HCT116 (cell line): ENCODE data around the gene C10orf105. TPM values are rescaled to one million over a fixed set of nuclear protein-coding genes. Genes with fewer than 3 reads are reported as not detected.

ENCODE experiments used
- ATAC-seq: fragments of 200-7000 bp; cut with Tn5 transposase; 2 replicates; pipeline ENCODE4 v1.9.1; 2020; ENCODE audit warnings: mild to moderate bottlenecking, moderate library complexity
- BruUV-seq: library from RNA; stranded (reverse); fragments of 400-500 nt; replicated peaks from 2 replicates; lab custom pipeline; 2021; lab: Mats Ljungman, UMichigan
- CTCF ChIA-PET: fragments of 300-600 bp; sonication (Branson Sonifier 250); formaldehyde crosslinking; loops from one replicate; lab custom pipeline; 2021; ENCODE audit warnings: antibody characterized with exemption; lab: Charles Lee
- POLR2A ChIA-PET: fragments of 300-600, 350-600 bp; sonication (Branson Sonifier 250); formaldehyde crosslinking; loops from one replicate; lab custom pipeline; 2021; ENCODE audit warnings: antibody characterized with exemption; lab: Charles Lee
- RAD21 ChIA-PET, 2 experiments: fragments of 300-600 bp; sonication (Branson Sonifier 250); formaldehyde crosslinking; loops; one replicate each; lab custom pipeline; 2023; ENCODE audit warnings: low total read pairs in 2 of 2; ENCODE audit not compliant: uncharacterized antibody in 2 of 2, unreplicated experiment in 2 of 2, low non-redundant PET in 1 of 2; lab: Charles Lee
- DNase-seq: peaks from one replicate; pipeline ENCODE4 v3.0.0-alpha.2; 2010; ENCODE audit warnings: low read depth, low spot score
- H2AFZ ChIP-seq: fragments of 200-600 bp; shearing (Covaris generic), sonication (generic); 2 replicates; pipeline ENCODE4 v1.6.1; 2017; ENCODE audit warnings: low read depth, mixed run types, mixed read lengths, antibody characterized with exemption, low read length; ENCODE audit not compliant: poor library complexity, severe bottlenecking
- H3K27ac ChIP-seq: 2 replicates; pipeline ENCODE4 v1.5.1; 2012; ENCODE audit warnings: low read depth, low read length
- H3K27me3 ChIP-seq: fragments of 200-600 bp; sonication (generic); 2 replicates; pipeline ENCODE4 v1.6.1; 2016; ENCODE audit warnings: mixed run types, low read length, mixed read lengths; ENCODE audit not compliant: insufficient read depth
- H3K36me3 ChIP-seq, 2 experiments: fragments of 200-500 bp in 1 of 2; fragments of 200-600 bp in 1 of 2; sonication (Bioruptor generic) in 1 of 2; sonication (generic) in 1 of 2; 2 replicates each; pipeline versions ENCODE4 v1.5.1 to v1.6.1; 2014 to 2016; ENCODE audit warnings: low read length in 2 of 2, inconsistent platforms in 1 of 2, mixed read lengths in 1 of 2, mixed run types in 1 of 2; ENCODE audit not compliant: insufficient read depth in 2 of 2, control insufficient read depth in 1 of 2
- H3K4me1 ChIP-seq, 2 experiments: fragments of 200-600 bp in 1 of 2; sonication (generic) in 1 of 2; 2 replicates each; pipeline versions ENCODE4 v1.5.1 to v1.6.1; 2012 to 2017; ENCODE audit warnings: low read length in 2 of 2, inconsistent platforms in 1 of 2, mild to moderate bottlenecking in 1 of 2, mixed read lengths in 1 of 2, mixed run types in 1 of 2, moderate library complexity in 1 of 2; ENCODE audit not compliant: insufficient read depth in 2 of 2, control insufficient read depth in 1 of 2
- H3K4me2 ChIP-seq: fragments of 200-600 bp; sonication (generic); 2 replicates; pipeline ENCODE4 v1.6.1; 2017; ENCODE audit warnings: mixed run types, low read length, mixed read lengths
- H3K4me3 ChIP-seq, 2 experiments: fragments of 200-600 bp in 1 of 2; sonication (generic) in 1 of 2; replicated peaks in 1 of 2; 2 replicates each; pipeline ENCODE4 v1.5.1; 2011 to 2016; ENCODE audit warnings: low read length in 2 of 2, control low read depth in 1 of 2, low read depth in 1 of 2, mild to moderate bottlenecking in 1 of 2, mixed read lengths in 1 of 2, mixed run types in 1 of 2
- H3K79me2 ChIP-seq: fragments of 200-600 bp; sonication (generic); 2 replicates; pipeline ENCODE4 v1.6.1; 2017; ENCODE audit warnings: mild to moderate bottlenecking, mixed run types, low read length, moderate library complexity, mixed read lengths; ENCODE audit not compliant: insufficient read depth
- H3K9ac ChIP-seq: fragments of 200-600 bp; sonication (generic); 2 replicates; pipeline ENCODE4 v1.6.1; 2016; ENCODE audit warnings: low read length, mixed read lengths
- H3K9me2 ChIP-seq: fragments of 200-600 bp; sonication (generic), shearing (Covaris generic); 2 replicates; pipeline ENCODE4 v1.6.1; 2017; ENCODE audit warnings: mixed run types, mild to moderate bottlenecking, moderate library complexity; ENCODE audit not compliant: insufficient read depth
- H3K9me3 ChIP-seq, 2 experiments: fragments of 200-500 bp in 1 of 2; fragments of 200-600 bp in 1 of 2; sonication (Bioruptor generic) in 1 of 2; sonication (generic) in 1 of 2; 2 replicates each; pipeline ENCODE4 v1.6.1; 2014 to 2017; ENCODE audit warnings: low read length in 2 of 2, mixed read lengths in 2 of 2, inconsistent platforms in 1 of 2, low read depth in 1 of 2, mild to moderate bottlenecking in 1 of 2, mixed run types in 1 of 2, moderate library complexity in 1 of 2; ENCODE audit not compliant: control insufficient read depth in 1 of 2, insufficient read depth in 1 of 2
- H4K20me1 ChIP-seq: fragments of 200-600 bp; sonication (generic), shearing (Covaris generic); 2 replicates; pipeline ENCODE4 v1.6.1; 2017; ENCODE audit warnings: mixed run types, mild to moderate bottlenecking, moderate library complexity; ENCODE audit not compliant: insufficient read depth
- ELF1 ChIP-seq: IDR thresholded peaks from 2 replicates; pipeline ENCODE4 v1.6.1; 2012; ENCODE audit warnings: low read depth, borderline replicate concordance
- EZH2 ChIP-seq: fragments of 200-600 bp; sonication (generic); IDR thresholded peaks from 2 replicates; pipeline ENCODE4 v1.6.1; 2017; ENCODE audit warnings: antibody characterized with exemption, mixed run types
- FOSL1 ChIP-seq: IDR thresholded peaks from 2 replicates; pipeline ENCODE4 v1.6.1; 2012; ENCODE audit warnings: low read depth
- intact Hi-C: fragments of 100-400 bp; cut with micrococcal nuclease; formaldehyde crosslinking; loops from 2 replicates; pipeline ENCODE4 v1.10.0; 2022
- total RNA-seq: library from RNA; stranded (reverse); gene quantifications from one replicate; pipeline ENCODE4 v1.2.1, GENCODE V29; 2021; ENCODE audit not compliant: unreplicated experiment
- TF ChIP-seq, protein P1 (sequence below), 3 experiments: fragments of 200-600 bp in 1 of 3; sonication (generic) in 1 of 3; IDR thresholded peaks in 2 of 3; conservative IDR thresholded peaks in 1 of 3; 2 replicates each; pipeline ENCODE4 v1.5.1; 2012 to 2017; ENCODE audit warnings: low read depth in 2 of 3, low read length in 2 of 3, antibody characterized with exemption in 1 of 3, borderline replicate concordance in 1 of 3, control low read depth in 1 of 3, mild to moderate bottlenecking in 1 of 3, mixed read lengths in 1 of 3, mixed run types in 1 of 3, moderate library complexity in 1 of 3; ENCODE audit not compliant: insufficient read depth in 1 of 3
- TF ChIP-seq, protein P2 (sequence below): IDR thresholded peaks from 2 replicates; pipeline ENCODE4 v1.6.1; 2012; ENCODE audit warnings: low read depth
- TF ChIP-seq, protein P3 (sequence below): IDR thresholded peaks from 2 replicates; pipeline ENCODE4 v1.6.1; 2011; ENCODE audit warnings: mild to moderate bottlenecking, low read length, moderate library complexity; ENCODE audit not compliant: insufficient replicate concordance; ENCODE audit errors: extremely low read depth

The C10orf105 gene
- total RNA-seq, 1 experiment from 2014 or later, result not detected

DNA sequence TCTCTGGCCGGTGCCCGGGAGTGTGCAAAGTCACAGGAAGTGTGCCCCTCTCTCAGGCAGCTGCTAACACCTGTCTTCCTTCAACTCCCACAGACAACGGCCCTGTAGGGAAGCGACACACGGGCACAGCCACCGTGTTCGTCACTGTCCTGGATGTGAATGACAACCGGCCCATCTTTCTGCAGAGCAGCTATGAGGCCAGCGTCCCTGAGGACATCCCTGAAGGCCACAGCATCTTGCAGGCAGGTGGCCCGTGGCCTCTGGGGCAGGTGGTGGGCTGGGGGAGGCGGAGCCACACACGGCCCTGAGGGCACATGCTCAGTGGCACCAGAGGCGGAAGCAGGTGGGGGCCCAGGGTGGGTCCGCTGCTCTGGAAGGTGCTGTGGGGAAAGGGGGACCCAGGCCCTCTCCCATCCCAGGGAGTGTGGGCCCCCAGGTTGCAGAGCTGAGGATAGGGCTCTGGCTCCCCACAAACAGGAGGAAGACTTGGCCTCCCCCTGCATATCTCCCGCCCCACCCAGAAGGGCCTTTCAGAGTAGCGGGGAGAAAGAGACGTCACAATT lies 6.9 kb downstream of the C10orf105 start:
- intact Hi-C loops, result no loop called here
- CTCF ChIA-PET, result interaction anchor here (1.2 kb wide), 1 partner anchor 16 kb away, joined by 4 read pairs; no protein-coding TSS in a partner anchor
- H3K27me3 ChIP-seq, result no peaks in the 10 kb centered on the region
- peaks cover 0 to 14% of the 10 kb centered on the region in 2 experiments; a peak in 2 of 4 replicates for H3K4me1 ChIP-seq
- no peak overlapping the region for H3K4me3 ChIP-seq
- H4K20me1 ChIP-seq, result no peaks in the 10 kb centered on the region
- H2AFZ ChIP-seq, result no peak overlapping the region
- H3K27ac ChIP-seq, result no peak overlapping the region
- POLR2A ChIA-PET, result no interaction called here
- TF ChIP-seq FOSL1, result no peak
- TF ChIP-seq, protein P1, sequence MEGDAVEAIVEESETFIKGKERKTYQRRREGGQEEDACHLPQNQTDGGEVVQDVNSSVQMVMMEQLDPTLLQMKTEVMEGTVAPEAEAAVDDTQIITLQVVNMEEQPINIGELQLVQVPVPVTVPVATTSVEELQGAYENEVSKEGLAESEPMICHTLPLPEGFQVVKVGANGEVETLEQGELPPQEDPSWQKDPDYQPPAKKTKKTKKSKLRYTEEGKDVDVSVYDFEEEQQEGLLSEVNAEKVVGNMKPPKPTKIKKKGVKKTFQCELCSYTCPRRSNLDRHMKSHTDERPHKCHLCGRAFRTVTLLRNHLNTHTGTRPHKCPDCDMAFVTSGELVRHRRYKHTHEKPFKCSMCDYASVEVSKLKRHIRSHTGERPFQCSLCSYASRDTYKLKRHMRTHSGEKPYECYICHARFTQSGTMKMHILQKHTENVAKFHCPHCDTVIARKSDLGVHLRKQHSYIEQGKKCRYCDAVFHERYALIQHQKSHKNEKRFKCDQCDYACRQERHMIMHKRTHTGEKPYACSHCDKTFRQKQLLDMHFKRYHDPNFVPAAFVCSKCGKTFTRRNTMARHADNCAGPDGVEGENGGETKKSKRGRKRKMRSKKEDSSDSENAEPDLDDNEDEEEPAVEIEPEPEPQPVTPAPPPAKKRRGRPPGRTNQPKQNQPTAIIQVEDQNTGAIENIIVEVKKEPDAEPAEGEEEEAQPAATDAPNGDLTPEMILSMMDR (IDR thresholded peaks at IDR 0.05 in 2 of 3, conservative IDR thresholded peaks at IDR 0.05 in 1 of 3; ENCODE audit: borderline replicate concordance in 1 of 3, insufficient read depth in 1 of 3, low read depth in 2 of 3, low read length in 2 of 3), result no peak
- no peak for TF ChIP-seq ELF1
- no peak for TF ChIP-seq EZH2
- TF ChIP-seq, protein P2, sequence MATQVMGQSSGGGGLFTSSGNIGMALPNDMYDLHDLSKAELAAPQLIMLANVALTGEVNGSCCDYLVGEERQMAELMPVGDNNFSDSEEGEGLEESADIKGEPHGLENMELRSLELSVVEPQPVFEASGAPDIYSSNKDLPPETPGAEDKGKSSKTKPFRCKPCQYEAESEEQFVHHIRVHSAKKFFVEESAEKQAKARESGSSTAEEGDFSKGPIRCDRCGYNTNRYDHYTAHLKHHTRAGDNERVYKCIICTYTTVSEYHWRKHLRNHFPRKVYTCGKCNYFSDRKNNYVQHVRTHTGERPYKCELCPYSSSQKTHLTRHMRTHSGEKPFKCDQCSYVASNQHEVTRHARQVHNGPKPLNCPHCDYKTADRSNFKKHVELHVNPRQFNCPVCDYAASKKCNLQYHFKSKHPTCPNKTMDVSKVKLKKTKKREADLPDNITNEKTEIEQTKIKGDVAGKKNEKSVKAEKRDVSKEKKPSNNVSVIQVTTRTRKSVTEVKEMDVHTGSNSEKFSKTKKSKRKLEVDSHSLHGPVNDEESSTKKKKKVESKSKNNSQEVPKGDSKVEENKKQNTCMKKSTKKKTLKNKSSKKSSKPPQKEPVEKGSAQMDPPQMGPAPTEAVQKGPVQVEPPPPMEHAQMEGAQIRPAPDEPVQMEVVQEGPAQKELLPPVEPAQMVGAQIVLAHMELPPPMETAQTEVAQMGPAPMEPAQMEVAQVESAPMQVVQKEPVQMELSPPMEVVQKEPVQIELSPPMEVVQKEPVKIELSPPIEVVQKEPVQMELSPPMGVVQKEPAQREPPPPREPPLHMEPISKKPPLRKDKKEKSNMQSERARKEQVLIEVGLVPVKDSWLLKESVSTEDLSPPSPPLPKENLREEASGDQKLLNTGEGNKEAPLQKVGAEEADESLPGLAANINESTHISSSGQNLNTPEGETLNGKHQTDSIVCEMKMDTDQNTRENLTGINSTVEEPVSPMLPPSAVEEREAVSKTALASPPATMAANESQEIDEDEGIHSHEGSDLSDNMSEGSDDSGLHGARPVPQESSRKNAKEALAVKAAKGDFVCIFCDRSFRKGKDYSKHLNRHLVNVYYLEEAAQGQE, result no peak
- TF ChIP-seq, protein P3, sequence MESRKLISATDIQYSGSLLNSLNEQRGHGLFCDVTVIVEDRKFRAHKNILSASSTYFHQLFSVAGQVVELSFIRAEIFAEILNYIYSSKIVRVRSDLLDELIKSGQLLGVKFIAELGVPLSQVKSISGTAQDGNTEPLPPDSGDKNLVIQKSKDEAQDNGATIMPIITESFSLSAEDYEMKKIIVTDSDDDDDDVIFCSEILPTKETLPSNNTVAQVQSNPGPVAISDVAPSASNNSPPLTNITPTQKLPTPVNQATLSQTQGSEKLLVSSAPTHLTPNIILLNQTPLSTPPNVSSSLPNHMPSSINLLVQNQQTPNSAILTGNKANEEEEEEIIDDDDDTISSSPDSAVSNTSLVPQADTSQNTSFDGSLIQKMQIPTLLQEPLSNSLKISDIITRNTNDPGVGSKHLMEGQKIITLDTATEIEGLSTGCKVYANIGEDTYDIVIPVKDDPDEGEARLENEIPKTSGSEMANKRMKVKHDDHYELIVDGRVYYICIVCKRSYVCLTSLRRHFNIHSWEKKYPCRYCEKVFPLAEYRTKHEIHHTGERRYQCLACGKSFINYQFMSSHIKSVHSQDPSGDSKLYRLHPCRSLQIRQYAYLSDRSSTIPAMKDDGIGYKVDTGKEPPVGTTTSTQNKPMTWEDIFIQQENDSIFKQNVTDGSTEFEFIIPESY, result no peak
- no peaks in the 10 kb centered on the region for H3K79me2 ChIP-seq
- no peaks in the 10 kb centered on the region for H3K9me3 ChIP-seq
- no peaks in the 10 kb centered on the region for H3K36me3 ChIP-seq
- no peak for ATAC-seq
- no peaks in the 10 kb centered on the region for H3K9me2 ChIP-seq
- H3K9ac ChIP-seq, result no peak overlapping the region
- no TSS peak for BruUV-seq
- no peak overlapping the region for H3K4me2 ChIP-seq
- DNase-seq, result no peak
- RAD21 ChIA-PET, result no interaction called here
